Posterior cingulate gyrus (tissue), 11 donors: Measurements from ENCODE around the gene ADGRL3.
A peak's percentile ranks its signal among the peaks of the same experiment; 100 is the strongest.

Experiments
- DNase-seq, 10 donors: peaks; one replicate each; pipeline versions ENCODE4 v3.0.0 to v3.0.0-alpha.2; 2020 to 2021; ENCODE audit warnings: mixed read lengths in 3 of 10
- intact Hi-C: fragments of 100-400 bp; cut with DNase I; formaldehyde crosslinking; loops from one replicate; pipeline ENCODE4 v1.15.1; 2023

Gene ADGRL3

GRCh38 chr4:62006108-62006507 lies 806.0 kb downstream of the ADGRL3 start:
- intact Hi-C loops, result no loop called here
- DNase-seq, result no peak

GRCh38 chr4:62015043-62015739 lies 815.1 kb downstream of the ADGRL3 start:
- intact Hi-C loops, result no loop called here
- DNase-seq, result no peak

DNA sequence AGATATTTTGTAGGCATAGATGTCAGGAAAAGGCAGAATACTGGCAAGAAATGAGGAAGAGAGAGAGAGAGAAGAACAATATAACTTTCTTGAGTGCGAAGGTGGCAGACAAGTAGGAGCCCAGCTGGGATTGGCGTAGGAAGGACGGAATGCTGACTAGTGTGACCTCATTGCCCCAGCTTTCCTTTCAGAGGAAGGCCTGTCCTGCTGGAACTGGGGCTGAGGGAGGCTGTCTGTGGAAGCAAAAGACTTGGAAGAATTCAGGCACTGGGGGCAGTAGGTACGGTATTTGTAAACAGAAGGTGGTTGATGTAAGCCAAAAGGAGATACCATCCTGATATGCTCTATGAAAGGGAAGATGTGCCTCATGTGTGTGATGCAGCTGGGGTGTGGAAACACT lies 818.4 kb downstream of the ADGRL3 start:
- DNase-seq, result no peak
- intact Hi-C loops, result no loop called here

DNA sequence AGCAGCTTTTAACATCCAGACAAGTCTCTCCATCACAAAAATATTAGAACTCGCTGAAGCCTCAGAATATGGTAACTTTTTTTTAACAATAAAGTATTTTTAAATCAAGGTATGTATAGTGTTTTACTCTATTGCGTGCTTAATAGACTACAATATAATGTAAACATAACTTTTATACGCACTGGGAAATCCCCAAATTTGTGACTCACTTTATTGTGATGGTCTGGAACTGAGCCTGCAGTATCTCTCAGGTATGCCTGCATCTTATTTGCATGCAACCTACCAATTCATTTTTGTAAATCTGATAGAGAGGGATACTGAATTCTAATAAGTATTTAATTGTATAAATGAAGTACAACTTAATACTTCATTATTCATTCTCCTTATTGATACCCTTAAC lies 823.5 kb downstream of the ADGRL3 start:
- no peak for DNase-seq
- intact Hi-C loops, result no loop called here

- no peak for DNase-seq
- intact Hi-C loops, result no loop called here
These were observed 828.6 kb downstream of the ADGRL3 start for GRCh38 chr4:62028745-62029144.

DNA sequence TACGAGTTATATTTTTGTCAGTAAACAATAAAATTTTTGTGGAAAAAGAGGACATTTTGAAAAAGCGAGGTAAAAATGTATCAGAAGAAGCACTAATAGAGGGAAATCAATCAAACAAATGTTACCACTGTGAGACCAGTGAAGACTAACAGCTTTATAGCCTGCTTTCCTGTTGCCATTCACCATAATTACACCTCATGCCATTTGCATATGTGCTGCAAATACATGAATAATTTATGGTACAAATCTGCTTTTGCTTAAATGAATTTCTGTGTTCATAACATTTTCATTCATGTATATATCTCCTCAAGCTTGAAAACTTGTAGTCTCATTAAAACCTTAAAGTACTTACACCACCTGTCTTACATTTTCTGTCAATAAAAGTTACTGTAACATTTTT lies 830.8 kb downstream of the ADGRL3 start:
- intact Hi-C loops, result no loop called here
- DNase-seq, result no peak

DNA sequence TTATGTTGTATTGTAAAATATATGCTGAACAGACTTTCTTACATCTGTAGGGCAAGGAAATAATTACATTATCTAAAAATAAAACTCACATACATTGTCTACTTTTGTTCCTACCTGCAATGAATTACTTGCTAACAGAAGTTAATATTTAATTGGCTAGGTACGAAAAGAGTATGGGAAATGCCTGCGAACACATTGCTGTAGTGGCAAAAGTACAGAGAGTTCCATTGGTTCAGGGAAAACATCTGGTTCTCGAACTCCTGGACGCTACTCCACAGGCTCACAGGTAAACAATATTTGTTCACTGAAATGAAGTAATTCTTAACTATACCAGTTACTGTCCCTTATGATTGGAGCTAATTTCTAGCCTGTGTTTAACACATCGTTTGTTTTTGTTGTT lies 837.4 kb downstream of the ADGRL3 start:
- DNase-seq, result no peak
- intact Hi-C loops, result no loop called here

DNA sequence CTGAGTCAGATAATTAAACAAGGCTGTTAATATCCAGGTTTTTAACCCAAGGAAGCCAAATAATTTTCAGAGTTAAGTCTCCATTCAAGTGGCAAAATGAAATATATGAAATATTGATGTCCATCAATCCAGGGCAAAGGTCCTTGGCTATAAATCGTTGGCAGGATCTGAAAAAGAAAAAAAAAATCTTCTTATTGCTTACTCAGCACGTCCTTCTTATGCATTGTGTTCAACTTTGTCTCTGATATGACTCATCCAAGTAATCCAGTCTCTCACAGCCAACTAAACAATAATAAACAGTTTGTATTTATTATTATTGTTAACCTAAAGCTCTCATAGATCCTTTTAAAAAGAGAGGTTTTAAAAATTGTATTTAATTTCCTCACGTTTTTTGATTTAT lies 851.2 kb downstream of the ADGRL3 start:
- intact Hi-C loops, result no loop called here
- DNase-seq, result no peak

GRCh38 chr4:62053974-62054373 lies 853.8 kb downstream of the ADGRL3 start:
- intact Hi-C loops, result no loop called here
- DNase-seq, result no peak

GRCh38 chr4:62057031-62057430 lies 856.9 kb downstream of the ADGRL3 start:
- DNase-seq, result no peak
- intact Hi-C loops, result no loop called here

GRCh38 chr4:62058571-62058970 lies 858.4 kb downstream of the ADGRL3 start:
- no peak for DNase-seq
- intact Hi-C loops, result no loop called here

DNA sequence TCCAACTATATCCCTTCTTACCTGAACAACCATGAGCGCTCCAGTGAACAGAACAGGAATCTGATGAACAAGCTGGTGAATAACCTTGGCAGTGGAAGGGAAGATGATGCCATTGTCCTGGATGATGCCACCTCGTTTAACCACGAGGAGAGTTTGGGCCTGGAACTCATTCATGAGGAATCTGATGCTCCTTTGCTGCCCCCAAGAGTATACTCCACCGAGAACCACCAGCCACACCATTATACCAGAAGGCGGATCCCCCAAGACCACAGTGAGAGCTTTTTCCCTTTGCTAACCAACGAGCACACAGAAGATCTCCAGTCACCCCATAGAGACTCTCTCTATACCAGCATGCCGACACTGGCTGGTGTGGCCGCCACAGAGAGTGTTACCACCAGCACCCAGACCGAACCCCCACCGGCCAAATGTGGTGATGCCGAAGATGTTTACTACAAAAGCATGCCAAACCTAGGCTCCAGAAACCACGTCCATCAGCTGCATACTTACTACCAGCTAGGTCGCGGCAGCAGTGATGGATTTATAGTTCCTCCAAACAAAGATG lies 870.2 kb downstream of the ADGRL3 start:
- intact Hi-C loops, result no loop called here

GRCh38 chr4:62075089-62075488 lies 875.0 kb downstream of the ADGRL3 start:
- peak in 1 of 10 donors; percentile 21 for DNase-seq

More for the DNA sequence above, 870.2 kb downstream of the ADGRL3 start:
- DNase-seq, result peak in 2 of 10 donors; percentile 19 to 67

DNA sequence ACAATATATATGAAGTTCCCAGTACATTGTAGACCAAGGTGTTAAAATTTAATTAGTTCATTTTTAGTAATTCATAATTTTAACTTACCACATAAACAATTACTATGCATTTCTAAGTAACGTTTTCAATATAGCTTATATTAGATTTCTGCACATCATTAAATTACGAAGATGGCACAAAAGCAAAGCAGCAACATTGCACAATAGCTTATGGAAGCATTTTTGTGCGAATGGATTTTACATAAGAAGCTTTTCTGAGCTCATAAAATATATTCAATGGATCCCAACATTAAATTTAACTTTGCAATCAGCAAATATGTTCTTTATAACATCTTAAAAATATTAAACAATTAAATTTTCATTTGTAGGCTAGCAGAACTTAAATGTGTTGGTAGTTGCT lies 875.4 kb downstream of the ADGRL3 start:
- intact Hi-C loops, result no loop called here
- no peak for DNase-seq

More at GRCh38 chr4:62075089-62075488, 875.0 kb downstream of the ADGRL3 start:
- intact Hi-C loops, result no loop called here

DNA sequence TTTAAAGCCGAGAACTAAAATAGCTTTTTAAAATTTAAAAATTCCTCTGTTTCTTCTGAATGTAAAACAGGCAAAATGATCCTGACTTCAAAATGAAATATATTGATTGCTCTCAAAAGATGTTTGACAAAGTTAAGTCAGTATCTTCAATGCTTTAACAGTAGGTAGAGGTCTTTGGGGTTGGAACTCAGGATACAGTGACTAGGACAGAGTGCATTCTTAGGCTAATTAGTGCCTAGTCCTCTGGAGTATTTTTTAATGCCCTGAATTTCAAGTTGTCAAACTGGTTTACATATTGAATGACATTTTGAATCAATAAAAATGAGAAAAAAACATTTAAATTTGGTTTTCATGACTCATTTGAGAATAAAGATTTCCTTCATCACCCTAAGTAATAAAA lies 877.3 kb downstream of the ADGRL3 start:
- no peak for DNase-seq
- intact Hi-C loops, result no loop called here

GRCh38 chr4:62080431-62080830 lies 880.3 kb downstream of the ADGRL3 start:
- intact Hi-C loops, result no loop called here
- DNase-seq, result no peak

- intact Hi-C loops, result no loop called here
These were observed 887.6 kb downstream of the ADGRL3 start for GRCh38 chr4:62087706-62088105.

GRCh38 chr4:62093735-62094134 lies 893.6 kb downstream of the ADGRL3 start:
- intact Hi-C loops, result no loop called here
- DNase-seq, result peak in 1 of 10 donors; percentile 49

More at GRCh38 chr4:62087706-62088105, 887.6 kb downstream of the ADGRL3 start:
- DNase-seq, result no peak

DNA sequence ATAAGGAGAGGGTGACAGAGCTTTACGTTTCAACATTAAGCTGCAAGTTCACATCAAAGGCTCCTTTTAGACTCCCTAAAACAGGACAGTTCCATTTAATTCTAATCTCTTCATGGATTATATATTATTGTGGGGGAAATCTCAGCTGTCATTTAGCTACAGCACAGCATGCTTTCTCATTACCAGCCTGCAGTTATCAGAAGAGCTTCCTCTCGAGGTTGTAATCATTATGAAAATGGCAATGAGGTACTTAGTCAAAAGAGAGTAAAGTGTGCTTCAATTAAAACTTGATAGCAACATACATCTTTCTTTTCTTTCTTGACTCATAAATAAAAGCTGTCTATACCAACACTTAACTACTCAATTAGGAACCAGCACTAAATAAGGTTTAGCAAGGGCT lies 896.8 kb downstream of the ADGRL3 start:
- DNase-seq, result no peak
- intact Hi-C loops, result no loop called here

DNA sequence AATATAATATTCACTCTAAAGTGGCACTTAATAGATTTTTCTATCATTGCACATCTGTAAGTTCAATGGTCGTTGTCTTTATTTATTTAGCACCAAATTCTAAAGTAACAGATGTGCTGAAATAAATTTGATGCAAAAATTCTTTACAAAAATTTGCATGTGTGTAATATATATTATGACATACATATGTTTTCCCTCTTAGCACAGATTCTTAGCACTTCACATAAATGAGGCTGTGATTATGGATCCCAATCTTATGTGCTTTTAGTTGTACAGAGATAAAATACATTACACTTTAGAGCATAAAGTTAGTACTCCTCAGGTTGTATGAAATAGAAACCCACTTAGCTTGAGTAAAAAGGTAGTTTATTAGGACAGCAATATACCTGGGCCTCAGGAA lies 915.1 kb downstream of the ADGRL3 start:
- intact Hi-C loops, result no loop called here
- no peak for DNase-seq

GRCh38 chr4:62117886-62118285 lies 917.8 kb downstream of the ADGRL3 start:
- intact Hi-C loops, result no loop called here
- DNase-seq, result no peak

DNA sequence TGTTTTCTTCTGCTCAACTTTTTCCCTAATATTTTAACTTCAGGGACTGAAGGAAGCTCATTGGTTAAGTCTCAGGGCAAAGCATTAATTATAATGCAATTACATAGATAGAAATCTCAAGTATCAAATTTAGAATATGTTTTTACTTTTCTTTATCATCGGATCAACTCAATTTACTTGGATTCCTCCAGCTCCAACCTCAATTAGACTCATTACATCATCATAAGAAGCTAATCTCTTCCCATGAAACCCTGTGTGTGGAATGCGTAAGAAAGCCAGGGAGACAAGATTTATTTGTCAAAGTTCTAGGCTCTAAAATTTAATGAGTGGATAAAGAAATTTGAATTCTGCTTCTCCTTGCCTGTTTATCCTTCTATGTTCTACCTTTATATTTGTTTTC lies 918.4 kb downstream of the ADGRL3 start:
- intact Hi-C loops, result no loop called here
- DNase-seq, result no peak

DNA sequence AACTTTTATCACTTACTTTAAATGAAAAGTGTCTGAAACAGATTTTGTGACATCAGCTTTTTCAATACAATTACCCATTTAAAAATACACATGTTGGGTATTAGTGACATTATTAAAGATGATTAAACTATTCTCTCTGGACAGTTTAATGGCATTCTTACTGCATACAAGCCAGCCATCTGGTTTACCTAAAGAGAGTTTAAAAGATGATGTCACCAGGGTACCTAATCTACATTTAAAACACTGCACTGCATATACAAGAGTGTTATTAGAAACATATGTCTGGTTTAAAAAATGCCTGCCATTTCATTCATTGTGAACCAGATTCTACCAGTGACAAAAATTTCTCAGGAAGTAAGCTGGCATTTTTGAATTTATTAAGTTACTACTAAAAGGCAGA lies 919.1 kb downstream of the ADGRL3 start:
- DNase-seq, result no peak
- intact Hi-C loops, result no loop called here
